HG03064 (cell line): ENCODE results near the gene PRKCZ.

Experiments
- ATAC-seq: cut with Tn5 transposase; IDR thresholded peaks from one replicate; pipeline ENCODE4 v1.9.1; 2021; ENCODE audit warnings: low read depth; ENCODE audit not compliant: unreplicated experiment

Gene PRKCZ

DNA sequence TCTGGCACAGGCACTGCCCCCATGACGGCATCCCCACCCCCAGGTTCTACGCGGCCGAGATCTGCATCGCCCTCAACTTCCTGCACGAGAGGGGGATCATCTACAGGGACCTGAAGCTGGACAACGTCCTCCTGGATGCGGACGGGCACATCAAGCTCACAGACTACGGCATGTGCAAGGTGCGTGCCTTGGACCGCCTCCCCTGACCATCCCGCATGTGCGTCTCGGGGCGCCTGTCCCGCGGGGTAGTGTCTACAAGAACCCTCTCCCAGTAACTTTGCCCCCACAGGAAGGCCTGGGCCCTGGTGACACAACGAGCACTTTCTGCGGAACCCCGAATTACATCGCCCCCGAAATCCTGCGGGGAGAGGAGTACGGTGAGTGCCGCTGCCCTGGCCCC, 121.8 kb downstream of the PRKCZ start:
- ATAC-seq: no peak

DNA sequence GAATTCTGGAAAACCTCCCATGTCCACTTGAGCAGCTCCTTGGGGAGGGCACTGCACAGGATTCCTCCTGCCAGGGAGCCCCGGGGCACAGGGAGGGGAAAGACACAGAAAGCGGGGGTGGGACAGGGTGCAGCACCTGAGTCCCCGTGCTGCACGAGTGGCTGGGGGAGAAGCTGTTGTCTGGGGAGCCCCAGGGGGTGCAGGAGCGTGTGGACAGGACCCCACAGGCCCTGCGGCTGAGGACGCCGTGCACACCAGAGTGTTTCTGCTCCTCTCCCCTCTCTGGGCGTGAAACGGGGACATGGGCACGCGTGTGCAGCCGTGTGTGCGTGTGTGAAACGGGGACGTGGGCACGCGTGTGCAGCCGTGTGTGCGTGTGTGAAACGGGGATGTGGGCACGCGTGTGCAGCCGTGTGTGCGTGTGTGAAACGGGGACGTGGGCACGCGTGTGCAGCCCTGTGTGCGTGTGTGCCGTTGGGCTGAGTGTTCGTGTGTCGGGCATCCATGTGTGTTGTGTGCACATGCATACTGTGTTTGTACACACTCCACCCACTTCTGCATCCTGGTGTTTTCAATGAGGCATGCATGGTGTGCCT, 122.4 kb downstream of the PRKCZ start:
- ATAC-seq: no peak

DNA sequence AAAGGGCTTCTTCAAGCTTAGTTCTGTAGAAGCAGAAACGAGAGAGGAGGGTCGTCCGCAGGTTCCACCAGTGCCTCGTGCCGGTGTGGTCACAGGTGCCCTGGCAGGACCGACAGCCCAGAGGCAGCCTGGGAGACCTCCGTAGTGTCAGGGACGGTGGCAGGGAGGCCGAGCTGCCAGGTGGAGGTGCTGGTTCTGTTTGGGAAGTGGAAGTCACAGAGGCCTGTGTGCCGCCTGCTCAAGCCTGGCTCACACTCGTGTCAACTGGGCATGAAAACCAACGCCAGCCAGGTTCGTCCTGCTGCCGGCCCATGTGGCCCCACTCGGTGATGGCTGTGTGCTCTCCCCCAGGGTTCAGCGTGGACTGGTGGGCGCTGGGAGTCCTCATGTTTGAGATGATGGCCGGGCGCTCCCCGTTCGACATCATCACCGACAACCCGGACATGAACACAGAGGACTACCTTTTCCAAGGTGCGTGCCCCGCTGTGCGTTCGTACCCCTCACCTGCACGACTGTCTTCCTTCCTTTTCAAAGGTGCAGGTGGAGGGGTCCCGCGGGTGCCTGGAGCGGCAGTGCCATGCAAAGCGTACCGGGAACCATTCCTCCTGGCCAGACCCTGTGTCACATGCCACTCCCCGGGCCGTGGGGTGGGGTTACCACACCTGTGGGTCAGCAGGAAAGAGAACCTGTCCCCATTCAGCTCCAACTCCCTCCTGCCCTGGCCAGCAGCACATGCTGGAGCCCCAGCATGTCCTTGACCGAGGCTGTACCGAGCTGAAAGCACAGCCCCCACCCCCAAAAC, 123.5 kb downstream of the PRKCZ start:
- ATAC-seq: no peak

- ATAC-seq: no peak
Observed at GRCh38 chr1:2174348-2175054, 124.3 kb downstream of the PRKCZ start.

GRCh38 chr1:2175055-2175414, 124.8 kb downstream of the PRKCZ start:
- ATAC-seq: no peak

DNA sequence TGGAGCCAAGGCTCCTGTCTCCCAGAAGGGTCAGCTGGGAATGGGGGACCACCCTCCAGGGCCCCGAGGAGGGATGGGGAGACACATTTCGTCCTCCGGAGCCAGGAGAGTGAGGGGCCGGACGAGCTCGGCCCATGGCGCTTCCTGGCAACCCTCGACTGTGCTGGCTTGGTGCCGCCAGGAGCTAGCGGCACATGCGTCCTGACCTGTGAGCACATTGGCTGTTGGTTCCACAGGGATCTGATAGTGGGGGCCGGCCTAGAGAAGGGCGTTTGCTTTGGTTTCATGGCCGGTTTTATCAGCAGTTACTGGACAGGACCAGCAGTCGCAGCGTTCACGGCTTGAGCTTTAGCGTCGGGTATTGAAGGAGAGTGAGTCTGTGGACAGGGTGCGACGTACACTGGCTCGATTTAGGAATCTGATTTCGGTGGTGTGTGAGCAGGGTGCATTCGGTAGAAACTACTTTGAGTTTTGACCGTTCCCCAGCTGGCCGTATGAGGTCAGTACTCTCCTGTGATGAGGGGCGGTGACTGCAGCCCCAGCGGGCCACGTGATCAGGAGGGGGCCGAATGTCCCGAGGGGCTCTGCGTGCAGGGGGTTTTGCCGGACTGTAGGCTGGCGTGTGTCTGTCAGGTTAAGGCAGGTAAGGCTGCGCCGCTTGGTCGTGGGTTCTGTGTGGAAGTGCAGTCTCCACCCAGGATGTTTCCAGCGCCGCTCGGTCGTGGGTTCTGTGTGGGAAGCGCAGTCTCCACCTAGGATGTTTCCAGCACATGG, 125.7 kb downstream of the PRKCZ start:
- ATAC-seq: no peak

GRCh38 chr1:2176615-2177014, 126.4 kb downstream of the PRKCZ start:
- ATAC-seq: no peak

DNA sequence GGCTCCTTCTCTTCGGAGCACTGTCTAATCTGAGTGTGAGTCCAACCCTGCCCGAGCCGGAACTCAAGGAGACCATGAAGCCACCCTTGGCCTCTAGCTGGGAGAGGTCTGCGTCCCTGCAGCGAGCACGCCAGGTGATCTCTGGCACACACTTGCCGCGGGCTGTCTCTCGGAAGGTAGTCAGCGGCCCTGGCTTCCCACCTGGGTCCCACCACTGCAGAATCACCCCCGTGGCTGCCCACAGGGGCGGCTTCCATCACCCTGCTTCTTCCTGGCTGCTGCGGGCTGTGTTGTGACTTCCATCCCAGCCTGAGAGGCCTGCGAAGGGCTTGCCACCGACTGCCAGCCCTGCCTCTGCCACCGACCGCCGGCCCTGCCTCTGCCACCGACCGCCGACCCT, 127.3 kb downstream of the PRKCZ start:
- no peak for ATAC-seq

GRCh38 chr1:2177946-2178538, 127.8 kb downstream of the PRKCZ start:
- no peak for ATAC-seq

- no peak for ATAC-seq
Observed at GRCh38 chr1:2178875-2179274, 128.7 kb downstream of the PRKCZ start.

- ATAC-seq: no peak
Observed at GRCh38 chr1:2179283-2180013, 129.2 kb downstream of the PRKCZ start.

GRCh38 chr1:2180297-2181245, 130.4 kb downstream of the PRKCZ start:
- ATAC-seq: no peak

GRCh38 chr1:2181271-2181670, 131.1 kb downstream of the PRKCZ start:
- ATAC-seq: no peak

DNA sequence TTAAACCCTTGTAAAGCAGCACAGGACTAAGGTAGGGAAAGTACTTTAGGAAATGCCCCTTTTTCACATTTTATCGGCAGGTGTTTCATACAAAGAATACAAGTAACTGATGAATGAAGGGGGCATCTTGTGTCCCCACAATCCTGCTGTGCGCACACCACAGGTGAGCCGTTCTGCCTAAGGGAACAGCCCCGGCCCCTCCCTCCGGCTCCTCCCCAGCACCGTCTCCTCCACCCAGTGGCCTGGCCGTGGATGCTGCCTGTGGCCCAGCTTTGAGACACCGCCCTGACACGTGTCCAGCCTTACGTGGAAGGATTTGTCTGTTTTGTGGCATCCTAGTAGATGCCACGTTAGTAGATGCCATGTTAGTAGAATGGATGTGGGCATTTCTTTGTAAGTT, 131.5 kb downstream of the PRKCZ start:
- no peak for ATAC-seq

GRCh38 chr1:2182376-2182775, 132.2 kb downstream of the PRKCZ start:
- no peak for ATAC-seq

- ATAC-seq: no peak
Observed at GRCh38 chr1:2183937-2184334, 133.7 kb downstream of the PRKCZ start.

DNA sequence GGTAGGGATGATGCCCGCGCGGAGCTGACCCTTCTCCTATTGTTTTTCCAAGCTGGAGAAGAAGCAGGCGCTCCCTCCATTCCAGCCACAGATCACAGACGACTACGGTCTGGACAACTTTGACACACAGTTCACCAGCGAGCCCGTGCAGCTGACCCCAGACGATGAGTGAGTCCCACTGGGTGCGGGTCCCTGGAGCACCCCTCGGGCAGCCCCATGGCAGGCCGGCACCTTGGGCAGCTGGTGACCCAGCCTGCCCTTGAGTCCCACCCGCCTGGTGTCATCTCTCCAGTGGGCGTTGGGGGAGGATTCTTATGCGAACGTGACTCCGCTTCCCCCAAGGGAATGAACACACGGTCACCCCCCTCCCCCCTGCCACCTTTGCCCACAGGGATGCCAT, 134.3 kb downstream of the PRKCZ start:
- ATAC-seq: no peak

GRCh38 chr1:2184934-2185333, 134.7 kb downstream of the PRKCZ start:
- ATAC-seq: no peak
